ENCODE data around the gene ELL.

The ELL gene

GRCh38 chr19:18504886-18505610 lies 16.8 kb downstream of the ELL start:
- TF ChIP-seq EZH2phosphoT487 (IDR thresholded peaks at IDR 0.05; ENCODE audit: low read depth) (no peak), CTCF (IDR thresholded peaks at IDR 0.05; ENCODE audit: low read depth, low read length) (no peak)
- Histone ChIP-seq H3K4me2 (ENCODE audit: low read length) (no peak overlapping the region), H3K9ac (ENCODE audit: low read length) (no peak overlapping the region), H4K20me1 (ENCODE audit: insufficient read depth, low read length) (peaks cover 100% of the 10 kb centered on the region), H3K79me2 (ENCODE audit: low read length) (peaks cover 100% of the 10 kb centered on the region), H3K4me3 (ENCODE audit: low read length) (no peak overlapping the region), H3K27ac (ENCODE audit: low read length) (no peak overlapping the region), H3K27me3 (ENCODE audit: low read depth, low read length) (no peaks in the 10 kb centered on the region), H3K36me3 (replicated peaks; ENCODE audit: low read depth, low read length) (peaks cover 3% of the 10 kb centered on the region), H3K4me1 (ENCODE audit: low read length) (peaks cover 5% of the 10 kb centered on the region; the same call in 1 of the 2 replicates), H2AFZ (ENCODE audit: low read depth, low read length) (no peak overlapping the region), H3K9me3 (ENCODE audit: insufficient read depth, low read length) (no peaks in the 10 kb centered on the region)

- Histone ChIP-seq H3K79me2 (ENCODE audit: low read length) (peaks cover 100% of the 10 kb centered on the region), H3K9me3 (ENCODE audit: insufficient read depth, low read length) (no peaks in the 10 kb centered on the region), H3K4me2 (ENCODE audit: low read length) (no peak overlapping the region), H3K9ac (ENCODE audit: low read length) (no peak overlapping the region), H3K27me3 (ENCODE audit: low read depth, low read length) (no peaks in the 10 kb centered on the region), H3K36me3 (replicated peaks; ENCODE audit: low read depth, low read length) (peaks cover 3% of the 10 kb centered on the region), H2AFZ (ENCODE audit: low read depth, low read length) (no peak overlapping the region), H3K27ac (ENCODE audit: low read length) (no peak overlapping the region), H4K20me1 (ENCODE audit: insufficient read depth, low read length) (peaks cover 99% of the 10 kb centered on the region), H3K4me3 (ENCODE audit: low read length) (no peak overlapping the region), H3K4me1 (ENCODE audit: low read length) (peaks cover 11% of the 10 kb centered on the region)
- TF ChIP-seq EZH2phosphoT487 (IDR thresholded peaks at IDR 0.05; ENCODE audit: low read depth) (no peak), CTCF (IDR thresholded peaks at IDR 0.05; ENCODE audit: low read depth, low read length) (no peak)
Observed at GRCh38 chr19:18503971-18504885, 17.6 kb downstream of the ELL start.

- Histone ChIP-seq H3K4me3 (ENCODE audit: low read length) (no peak overlapping the region), H3K9me3 (ENCODE audit: insufficient read depth, low read length) (no peaks in the 10 kb centered on the region), H3K27me3 (ENCODE audit: low read depth, low read length) (no peaks in the 10 kb centered on the region), H3K27ac (ENCODE audit: low read length) (no peak overlapping the region), H4K20me1 (ENCODE audit: insufficient read depth, low read length) (peaks cover 99% of the 10 kb centered on the region), H3K4me2 (ENCODE audit: low read length) (no peak overlapping the region), H3K9ac (ENCODE audit: low read length) (no peak overlapping the region), H3K79me2 (ENCODE audit: low read length) (peaks cover 100% of the 10 kb centered on the region), H3K4me1 (ENCODE audit: low read length) (peaks cover 15% of the 10 kb centered on the region), H2AFZ (ENCODE audit: low read depth, low read length) (no peak overlapping the region), H3K36me3 (replicated peaks; ENCODE audit: low read depth, low read length) (peaks cover 3% of the 10 kb centered on the region)
- TF ChIP-seq CTCF (IDR thresholded peaks at IDR 0.05; ENCODE audit: low read depth, low read length): no peak
- no peak for TF ChIP-seq EZH2phosphoT487 (IDR thresholded peaks at IDR 0.05; ENCODE audit: low read depth)
Observed at GRCh38 chr19:18503337-18503970, 18.4 kb downstream of the ELL start.
